GM18861 (cell line): ENCODE measurements around the gene CCNA1.

Experiments used
- ATAC-seq: cut with Tn5 transposase; IDR thresholded peaks from one replicate; pipeline ENCODE4 v1.9.1; 2021; ENCODE audit not compliant: unreplicated experiment

CCNA1 gene

GRCh38 chr13:36453516-36453915 is 21.2 kb downstream of the CCNA1 start:
- no peak for ATAC-seq

- no peak for ATAC-seq
Measured at GRCh38 chr13:36454121-36454520, 21.8 kb downstream of the CCNA1 start.

- no peak for ATAC-seq
Measured at GRCh38 chr13:36454987-36455386, 22.7 kb downstream of the CCNA1 start.

- ATAC-seq: no peak
Measured at GRCh38 chr13:36456577-36456976, 24.3 kb downstream of the CCNA1 start.

- no peak for ATAC-seq
Measured at GRCh38 chr13:36461506-36461905, 29.2 kb downstream of the CCNA1 start.

- ATAC-seq: no peak
Measured at GRCh38 chr13:36475468-36475867, 43.2 kb downstream of the CCNA1 start.

GRCh38 chr13:36476661-36477060 is 44.4 kb downstream of the CCNA1 start:
- no peak for ATAC-seq

GRCh38 chr13:36480726-36481427 is 48.6 kb downstream of the CCNA1 start:
- ATAC-seq: no peak

GRCh38 chr13:36490055-36490454 is 57.8 kb downstream of the CCNA1 start:
- no peak for ATAC-seq
